Kidney (tissue), 14 donors: ENCODE data around the gene CA12. TPM values are rescaled to one million over a fixed set of nuclear protein-coding genes. Genes with fewer than 3 reads are reported as not detected.
A peak's percentile ranks its signal among the peaks of the same experiment; 100 is the strongest.

Experiments
- DNase-seq, 5 donors: peaks; one replicate each; pipeline ENCODE4 v3.0.0-alpha.2; 2013 to 2020
- FAIRE-seq: peaks from 2 replicates; lab custom pipeline; 2012; peaks lifted over from hg19 to GRCh38; lab: Jason Lieb, UNC
- H3K27ac ChIP-seq, 2 donors: one replicate each; pipeline ENCODE4 v1.7.0; 2013; ENCODE audit warnings: low read depth in 2 of 2, low read length in 2 of 2, inconsistent platforms in 1 of 2
- H3K27me3 ChIP-seq: one replicate; pipeline ENCODE4 v1.7.1; 2013; ENCODE audit warnings: low read length, inconsistent platforms; ENCODE audit not compliant: control insufficient read depth, insufficient read depth
- H3K36me3 ChIP-seq, 3 donors: one replicate each; pipeline versions ENCODE4 v1.7.0 to v1.7.1; 2013; ENCODE audit warnings: low read length in 3 of 3, control low read depth in 1 of 3, inconsistent platforms in 1 of 3; ENCODE audit not compliant: insufficient read depth in 3 of 3, control insufficient read depth in 2 of 3
- H3K4me1 ChIP-seq, 3 donors: one replicate each; pipeline versions ENCODE4 v1.7.0 to v1.7.1; 2013; ENCODE audit warnings: low read length in 3 of 3, inconsistent platforms in 1 of 3, low read depth in 1 of 3; ENCODE audit not compliant: control insufficient read depth in 2 of 3, insufficient read depth in 2 of 3
- H3K4me3 ChIP-seq, 3 donors: one replicate each; pipeline versions ENCODE4 v1.7.0 to v1.8.1; 2013; ENCODE audit warnings: low read length in 3 of 3, control low read depth in 1 of 3, inconsistent platforms in 1 of 3
- H3K9ac ChIP-seq, 3 donors: one replicate each; pipeline versions ENCODE4 v1.7.0 to v1.7.1; 2013; ENCODE audit warnings: low read length in 3 of 3, control low read depth in 1 of 3, inconsistent platforms in 1 of 3
- H3K9me3 ChIP-seq, 3 donors: one replicate each; pipeline versions ENCODE4 v1.7.0 to v1.7.1; 2013; ENCODE audit warnings: low read length in 3 of 3, control low read depth in 1 of 3, inconsistent platforms in 1 of 3; ENCODE audit not compliant: control insufficient read depth in 2 of 3, insufficient read depth in 1 of 3
- CTCF ChIP-seq: IDR thresholded peaks from 3 replicates; pipeline ENCODE4 v1.5.1; 2012; ENCODE audit warnings: mild to moderate bottlenecking, moderate library complexity, borderline replicate concordance; ENCODE audit not compliant: insufficient read depth; ENCODE audit errors: extremely low read depth
- intact Hi-C: fragments of 100-400 bp; cut with DNase I; formaldehyde crosslinking; loops from one replicate; pipeline ENCODE4 v1.11.1; 2022
- polyA plus RNA-seq: library from polyadenylated mRNA; stranded (reverse); fragments of 350-450 nt; fragmentation: Illumina TruSeq; extraction: RNeasy Lipid Tissue Mini Kit (QIAGEN cat#74804); gene quantifications from one replicate; pipeline ENCODE4 v1.2.3, GENCODE V29; 2014; ENCODE audit warnings: low read depth, low replicate concordance; ENCODE audit not compliant: insufficient read depth
- total RNA-seq: library from RNA; stranded (reverse); fragmentation: NEBNext Ultra II Directional; extraction: Animal tissue kit (Norgen Biotek cat#: 25700); gene quantifications from one replicate; pipeline ENCODE4 v1.2.1, GENCODE V29; 2021
- donor health status: control.
- donor health status: control.
- donor health status: control.
- donor health status: control.
- donor health status: control.
- donor health status: DM: yes; HTN: yes; CAD: no.
- donor health status: Normal renal cell carcinoma (clear cell type).

The CA12 gene
- total and polyA plus RNA-seq, 2 donors from 2014 or later, result 237 to 242 TPM

- intact Hi-C loops, result no loop called here
- Histone ChIP-seq H3K4me1 (peaks cover 0 to 30% (median 10%) of the 10 kb centered on the region in 3 donors), H3K27me3 (no peaks in the 10 kb centered on the region), H3K9me3 (no peaks in the 10 kb centered on the region), H3K4me3 (no peak overlapping the region), H3K9ac (no peak overlapping the region), H3K36me3 (peaks cover 0 to 7% (median 0%) of the 10 kb centered on the region in 3 donors), H3K27ac (peak overlapping the region in 1 of 2 donors; percentile 48)
- no peak for TF ChIP-seq CTCF
- DNase-seq (no peak), FAIRE-seq (no peak)
These were observed 23.2 kb downstream of the CA12 start for GRCh38 chr15:63358241-63359029.

GRCh38 chr15:63357731-63358130 is 23.9 kb downstream of the CA12 start:
- H3K4me1 ChIP-seq, result peaks cover 0 to 23% (median 14%) of the 10 kb centered on the region in 3 donors
- no peaks in the 10 kb centered on the region for H3K27me3 ChIP-seq
- intact Hi-C loops, result no loop called here
- no peak for TF ChIP-seq CTCF
- peaks cover 0 to 3% (median 0%) of the 10 kb centered on the region in 3 donors for H3K36me3 ChIP-seq
- FAIRE-seq (no peak), DNase-seq (no peak)
- no peak overlapping the region for H3K9ac ChIP-seq
- H3K9me3 ChIP-seq, result no peaks in the 10 kb centered on the region
- H3K4me3 ChIP-seq, result no peak overlapping the region
- no peak overlapping the region for H3K27ac ChIP-seq

GRCh38 chr15:63357061-63357460 is 24.6 kb downstream of the CA12 start:
- Histone ChIP-seq H3K27ac (peak overlapping the region in 1 of 2 donors; percentile 32), H3K4me1 (peaks cover 0 to 16% (median 16%) of the 10 kb centered on the region in 3 donors), H3K9me3 (no peaks in the 10 kb centered on the region), H3K9ac (no peak overlapping the region), H3K27me3 (no peaks in the 10 kb centered on the region), H3K4me3 (no peak overlapping the region), H3K36me3 (peaks cover 0 to 3% (median 0%) of the 10 kb centered on the region in 3 donors)
- TF ChIP-seq CTCF, result no peak
- DNase-seq (no peak), FAIRE-seq (no peak)
- intact Hi-C loops, result no loop called here
